Neural cell (in vitro differentiated cells): ENCODE data around the gene FAM174C.

Experiments used
- MXI1 ChIP-seq: fragments of 450-650 bp; conservative IDR thresholded peaks from 2 replicates; pipeline ENCODE4 v1.6.1; 2014; ENCODE audit warnings: antibody characterized with exemption, mild to moderate bottlenecking; ENCODE audit not compliant: poor library complexity, severe bottlenecking
- TAF1 ChIP-seq: IDR thresholded peaks from 2 replicates; pipeline ENCODE4 v1.6.1; 2012; ENCODE audit warnings: low read depth

GRCh38 chr19:1302533-1303239 is 27.4 kb downstream of the FAM174C start:
- TF ChIP-seq TAF1: no peak
- TF ChIP-seq MXI1: no peak
